ENCODE measurements around the gene PTPRA.

DNA sequence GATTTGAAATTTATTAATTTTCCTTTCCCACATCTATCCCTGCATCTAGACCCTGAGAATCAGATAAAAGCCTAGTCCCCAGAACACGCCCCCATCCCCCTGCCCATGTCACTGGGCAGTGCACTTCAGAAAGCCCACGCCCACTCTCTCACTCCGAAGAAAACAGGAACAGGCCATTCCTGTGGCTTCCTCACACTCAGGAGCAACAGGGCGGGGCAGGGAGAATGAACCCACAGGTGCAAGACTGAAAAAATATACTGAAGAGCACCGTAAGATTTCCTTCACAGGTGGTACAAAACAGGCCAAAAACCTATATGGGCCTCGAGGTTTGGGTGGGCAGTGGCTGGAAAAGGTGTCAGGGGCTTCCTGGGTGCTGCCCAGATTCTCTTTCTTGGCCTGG, 201.5 kb downstream of the PTPRA start:
- TF ChIP-seq, protein P1, sequence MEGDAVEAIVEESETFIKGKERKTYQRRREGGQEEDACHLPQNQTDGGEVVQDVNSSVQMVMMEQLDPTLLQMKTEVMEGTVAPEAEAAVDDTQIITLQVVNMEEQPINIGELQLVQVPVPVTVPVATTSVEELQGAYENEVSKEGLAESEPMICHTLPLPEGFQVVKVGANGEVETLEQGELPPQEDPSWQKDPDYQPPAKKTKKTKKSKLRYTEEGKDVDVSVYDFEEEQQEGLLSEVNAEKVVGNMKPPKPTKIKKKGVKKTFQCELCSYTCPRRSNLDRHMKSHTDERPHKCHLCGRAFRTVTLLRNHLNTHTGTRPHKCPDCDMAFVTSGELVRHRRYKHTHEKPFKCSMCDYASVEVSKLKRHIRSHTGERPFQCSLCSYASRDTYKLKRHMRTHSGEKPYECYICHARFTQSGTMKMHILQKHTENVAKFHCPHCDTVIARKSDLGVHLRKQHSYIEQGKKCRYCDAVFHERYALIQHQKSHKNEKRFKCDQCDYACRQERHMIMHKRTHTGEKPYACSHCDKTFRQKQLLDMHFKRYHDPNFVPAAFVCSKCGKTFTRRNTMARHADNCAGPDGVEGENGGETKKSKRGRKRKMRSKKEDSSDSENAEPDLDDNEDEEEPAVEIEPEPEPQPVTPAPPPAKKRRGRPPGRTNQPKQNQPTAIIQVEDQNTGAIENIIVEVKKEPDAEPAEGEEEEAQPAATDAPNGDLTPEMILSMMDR (IDR thresholded peaks at IDR 0.05), result no peak
- no peak for TF ChIP-seq POLR2AphosphoS5 (IDR thresholded peaks at IDR 0.05)
- TF ChIP-seq POLR2A (IDR thresholded peaks at IDR 0.05; ENCODE audit: low read depth), result no peak
- no peak for TF ChIP-seq EP300 (IDR thresholded peaks at IDR 0.05)

Data from esophagus muscularis mucosa (tissue), 4 donors.